ENCODE measurements around the gene PIWIL1. TPM values are rescaled to one million over a fixed set of nuclear protein-coding genes. Genes with fewer than 3 reads are reported as not detected.

The PIWIL1 gene
- total RNA-seq, 4 donors from 2014 or later: not detected

DNA sequence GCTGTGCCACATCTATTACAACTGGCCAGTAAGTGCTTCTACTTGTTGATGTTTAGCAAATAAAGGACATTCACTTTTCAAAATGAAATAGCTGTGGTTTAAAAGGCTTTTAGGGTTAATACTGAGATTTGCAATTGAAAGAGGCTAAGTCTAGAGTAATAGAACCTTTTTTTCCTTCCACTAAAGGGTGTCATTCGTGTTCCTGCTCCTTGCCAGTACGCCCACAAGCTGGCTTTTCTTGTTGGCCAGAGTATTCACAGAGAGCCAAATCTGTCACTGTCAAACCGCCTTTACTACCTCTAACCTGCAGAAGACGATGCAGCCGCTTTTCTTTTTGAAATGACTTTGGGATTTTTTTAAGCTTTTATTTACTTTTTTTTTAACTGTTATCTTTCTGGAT is 33.6 kb downstream of the PIWIL1 start:
- TF ChIP-seq, protein P1, sequence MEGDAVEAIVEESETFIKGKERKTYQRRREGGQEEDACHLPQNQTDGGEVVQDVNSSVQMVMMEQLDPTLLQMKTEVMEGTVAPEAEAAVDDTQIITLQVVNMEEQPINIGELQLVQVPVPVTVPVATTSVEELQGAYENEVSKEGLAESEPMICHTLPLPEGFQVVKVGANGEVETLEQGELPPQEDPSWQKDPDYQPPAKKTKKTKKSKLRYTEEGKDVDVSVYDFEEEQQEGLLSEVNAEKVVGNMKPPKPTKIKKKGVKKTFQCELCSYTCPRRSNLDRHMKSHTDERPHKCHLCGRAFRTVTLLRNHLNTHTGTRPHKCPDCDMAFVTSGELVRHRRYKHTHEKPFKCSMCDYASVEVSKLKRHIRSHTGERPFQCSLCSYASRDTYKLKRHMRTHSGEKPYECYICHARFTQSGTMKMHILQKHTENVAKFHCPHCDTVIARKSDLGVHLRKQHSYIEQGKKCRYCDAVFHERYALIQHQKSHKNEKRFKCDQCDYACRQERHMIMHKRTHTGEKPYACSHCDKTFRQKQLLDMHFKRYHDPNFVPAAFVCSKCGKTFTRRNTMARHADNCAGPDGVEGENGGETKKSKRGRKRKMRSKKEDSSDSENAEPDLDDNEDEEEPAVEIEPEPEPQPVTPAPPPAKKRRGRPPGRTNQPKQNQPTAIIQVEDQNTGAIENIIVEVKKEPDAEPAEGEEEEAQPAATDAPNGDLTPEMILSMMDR (IDR thresholded peaks at IDR 0.05; ENCODE audit: low read depth): no peak

DNA sequence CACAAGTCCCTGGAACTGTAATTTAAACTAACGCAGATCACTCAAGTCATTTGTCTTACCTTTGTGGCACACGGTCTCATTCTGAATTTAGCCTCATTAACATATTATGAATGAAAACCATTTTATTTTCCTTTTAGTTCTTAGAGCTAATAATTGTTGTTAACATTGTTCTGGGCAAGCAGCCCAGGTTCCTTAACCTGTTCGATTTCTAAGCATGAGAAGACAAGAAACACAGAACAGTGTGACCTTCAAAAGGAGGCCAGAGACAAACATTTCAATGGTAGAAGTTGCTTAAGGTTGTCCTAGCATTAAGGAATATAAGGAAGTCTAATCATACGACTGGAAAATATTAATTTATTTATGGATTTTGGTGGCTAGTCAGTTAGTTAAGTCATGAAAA is 35.2 kb downstream of the PIWIL1 start:
- TF ChIP-seq, protein P1 (IDR thresholded peaks at IDR 0.05; ENCODE audit: low read depth): no peak

DNA sequence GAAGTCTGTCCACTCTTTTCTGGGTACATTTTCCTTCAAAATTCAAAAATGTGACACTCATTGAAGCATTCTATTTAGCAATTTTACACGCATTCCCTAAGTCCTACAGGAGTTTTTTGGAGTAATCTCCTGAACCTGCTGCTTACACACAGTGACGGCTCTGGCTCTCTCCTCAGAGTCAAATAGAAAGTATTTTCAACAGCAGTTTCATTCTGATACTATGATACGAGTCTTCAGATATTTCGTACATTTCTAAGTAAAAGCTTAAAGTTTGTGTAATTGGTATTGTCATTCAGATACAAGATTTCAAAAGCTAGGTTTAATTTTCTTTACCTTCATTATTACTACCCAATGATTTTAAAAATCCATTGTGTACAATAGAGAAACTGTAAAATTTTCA is 36.4 kb downstream of the PIWIL1 start:
- TF ChIP-seq, protein P1 (IDR thresholded peaks at IDR 0.05; ENCODE audit: low read depth): no peak

DNA sequence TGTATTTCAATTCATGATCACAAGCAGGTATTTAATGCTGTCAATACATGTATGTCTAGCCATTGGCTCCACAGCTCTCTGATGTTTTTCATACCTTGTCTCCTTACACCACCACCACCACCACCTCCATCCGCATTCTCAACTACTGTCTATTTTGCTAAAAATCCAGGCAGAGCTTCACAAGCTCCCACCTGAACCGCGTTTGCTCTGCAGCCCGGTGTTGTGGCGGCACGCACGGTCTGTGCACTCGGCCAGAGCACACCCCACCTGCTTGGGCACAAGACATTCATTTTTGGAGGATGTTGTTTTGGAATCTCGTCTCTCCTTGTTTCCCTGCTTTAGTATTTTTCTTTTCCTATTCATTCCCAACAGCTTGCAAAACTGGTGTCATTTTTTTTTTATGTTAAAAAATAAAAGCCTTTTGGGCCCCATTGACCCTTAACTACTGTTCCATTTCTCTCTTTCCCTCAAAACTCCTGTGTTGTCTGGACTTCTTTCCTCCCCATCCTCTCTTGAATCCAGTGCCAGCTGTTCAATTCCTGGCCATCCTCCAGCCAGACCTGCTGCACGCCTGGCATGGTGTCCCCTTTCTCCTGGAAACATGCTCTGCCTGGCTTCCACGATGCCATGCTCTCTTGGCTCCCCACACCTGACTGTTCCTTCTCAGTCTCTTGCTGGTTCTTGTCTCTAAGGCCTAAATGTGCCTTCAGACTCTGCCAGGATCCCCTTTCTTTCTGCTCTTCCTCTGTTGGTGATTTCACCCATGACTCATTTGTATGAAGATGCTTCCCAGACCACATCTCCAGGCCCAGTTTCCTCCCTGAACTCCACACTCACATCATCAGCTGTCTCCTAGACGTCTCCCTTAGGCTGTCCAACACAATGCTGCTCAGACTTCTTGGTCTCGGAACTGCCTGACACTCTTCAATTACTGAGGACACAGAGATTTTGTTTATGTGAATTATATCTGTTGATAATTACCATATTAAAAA is 37.9 kb downstream of the PIWIL1 start:
- TF ChIP-seq, protein P1 (IDR thresholded peaks at IDR 0.05; ENCODE audit: low read depth): no peak

DNA sequence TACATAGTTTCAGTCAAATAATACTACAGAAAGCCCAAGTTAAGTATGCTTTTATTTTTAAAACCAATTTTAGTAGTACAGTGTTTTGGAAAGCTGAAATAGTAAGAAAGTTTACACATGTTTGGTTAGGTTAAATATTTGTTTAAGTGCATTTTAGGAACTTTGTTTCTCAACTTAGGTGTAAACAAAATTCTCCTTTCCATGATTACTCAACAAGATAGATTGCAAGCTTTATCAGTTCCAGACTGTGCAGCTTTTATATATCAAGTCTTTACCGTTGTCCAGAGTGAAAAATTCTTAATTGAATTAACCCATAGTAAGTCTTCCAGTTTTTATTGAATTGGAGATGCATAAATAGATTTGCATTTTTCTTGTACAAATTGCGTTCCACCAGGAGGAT is 45.1 kb downstream of the PIWIL1 start:
- TF ChIP-seq, protein P1 (IDR thresholded peaks at IDR 0.05; ENCODE audit: low read depth): no peak

DNA sequence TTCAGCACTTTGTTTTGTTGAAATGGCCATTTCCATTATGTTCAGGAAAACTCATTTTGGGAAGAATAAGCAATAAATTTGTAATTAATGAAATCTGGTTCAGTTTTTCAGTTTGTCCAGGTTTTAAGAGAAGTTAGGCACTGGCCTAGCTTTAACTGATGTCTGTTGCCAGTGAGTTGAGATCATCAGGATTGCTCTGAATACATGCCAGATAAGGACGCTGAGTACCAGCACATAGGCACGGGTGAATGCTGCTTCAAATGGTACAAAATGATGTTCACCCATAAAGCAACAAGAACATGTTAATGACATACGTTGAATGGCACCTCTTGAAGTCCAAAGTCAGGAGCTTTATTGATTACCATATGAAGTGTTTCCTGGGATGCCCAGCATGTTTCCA is 46.5 kb downstream of the PIWIL1 start:
- TF ChIP-seq, protein P1 (IDR thresholded peaks at IDR 0.05; ENCODE audit: low read depth): no peak

DNA sequence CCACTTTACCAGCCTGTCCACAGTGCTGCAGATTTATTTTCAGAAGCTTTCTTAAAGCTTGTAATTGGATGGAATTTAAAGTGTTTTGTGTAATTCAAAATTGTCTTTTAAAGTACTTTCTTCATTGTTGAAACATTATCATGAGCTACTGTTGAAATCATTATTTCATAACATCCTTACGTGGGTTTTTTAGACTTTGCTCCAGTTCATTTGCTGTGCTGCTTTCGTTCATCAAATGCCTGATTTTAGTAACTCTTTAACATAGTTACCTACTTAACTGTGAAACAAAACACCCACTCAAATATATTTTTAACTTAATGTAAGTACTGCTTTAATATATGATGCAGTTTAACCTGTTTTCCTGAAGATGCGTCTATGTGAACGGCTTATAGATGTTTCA is 47.5 kb downstream of the PIWIL1 start:
- TF ChIP-seq, protein P1 (IDR thresholded peaks at IDR 0.05; ENCODE audit: low read depth): no peak
